Smooth muscle cell (in vitro differentiated cells): ENCODE results near the gene MLF1. TPM values are rescaled to one million over a fixed set of nuclear protein-coding genes. Genes with fewer than 3 reads are reported as not detected.

Experiments
- polyA plus RNA-seq: library from polyadenylated mRNA; unstranded; fragments of >200 nt; fragmentation: Nextera tagmentation; extraction: Ambion mirVana; gene quantifications from 2 replicates; pipeline ENCODE4 v1.2.1, GENCODE V29; 2016
- small RNA-seq: library from RNA; depleted of rRNA; stranded (forward); fragments of <200 nt; gene quantifications from one replicate; pipeline ENCODE3, GENCODE V24; 2014
- total RNA-seq: library from RNA; depleted of rRNA; stranded (reverse); fragments of >200 nt; gene quantifications from 2 replicates; pipeline ENCODE4 v1.2.3, GENCODE V29; 2014

Gene MLF1
- total and polyA plus RNA-seq, 2 experiments from 2014 or later = 24.3 to 28.5 TPM

Small RNAs within 50 kb of the gene (small RNA-seq; reads per million reads assigned to genes)
- not detected for gene AC025033.1

Other genes with a start within 250 kb of the MLF1 start
- 34.9 and 40.8 TPM in 2 replicates for gene GFM1, start 73.3 kb downstream of the MLF1 start, total RNA-seq
- 19.4 and 20.4 TPM in 2 replicates for gene GFM1, start 73.3 kb downstream of the MLF1 start, polyA plus RNA-seq
- gene LXN, start 101.5 kb downstream of the MLF1 start, total RNA-seq = 28.4 and 34.2 TPM in 2 replicates
- 23.2 and 30.4 TPM in 2 replicates for gene LXN, start 101.5 kb downstream of the MLF1 start, polyA plus RNA-seq
- gene RARRES1, start 161.3 kb downstream of the MLF1 start, total RNA-seq = 9.8 and 15.3 TPM in 2 replicates
- 6.6 and 10.2 TPM in 2 replicates for gene RARRES1, start 161.3 kb downstream of the MLF1 start, polyA plus RNA-seq
- 91.5 and 95.0 TPM in 2 replicates for gene MFSD1, start 230.9 kb downstream of the MLF1 start, total RNA-seq
- gene MFSD1, start 230.9 kb downstream of the MLF1 start, polyA plus RNA-seq = 60.1 and 64.7 TPM in 2 replicates